Daoy (cell line): ENCODE results near the gene DAAM2. TPM values are rescaled to one million over a fixed set of nuclear protein-coding genes. Genes with fewer than 3 reads are reported as not detected.
A peak's percentile ranks its signal among the peaks of the same experiment; 100 is the strongest.

ENCODE experiments used
- DNase-seq: peaks from one replicate; pipeline ENCODE4 v3.0.0-alpha.2; 2015; ENCODE audit warnings: low read depth
- total RNA-seq: library from RNA; depleted of rRNA; stranded (reverse); fragments of >200 nt; shearing (Covaris generic); gene quantifications from 2 replicates; pipeline ENCODE4 v1.2.3, GENCODE V29; 2014; rRNA removed

Gene DAAM2
- 2.1 and 5.2 TPM in 2 replicates for total RNA-seq

DNA sequence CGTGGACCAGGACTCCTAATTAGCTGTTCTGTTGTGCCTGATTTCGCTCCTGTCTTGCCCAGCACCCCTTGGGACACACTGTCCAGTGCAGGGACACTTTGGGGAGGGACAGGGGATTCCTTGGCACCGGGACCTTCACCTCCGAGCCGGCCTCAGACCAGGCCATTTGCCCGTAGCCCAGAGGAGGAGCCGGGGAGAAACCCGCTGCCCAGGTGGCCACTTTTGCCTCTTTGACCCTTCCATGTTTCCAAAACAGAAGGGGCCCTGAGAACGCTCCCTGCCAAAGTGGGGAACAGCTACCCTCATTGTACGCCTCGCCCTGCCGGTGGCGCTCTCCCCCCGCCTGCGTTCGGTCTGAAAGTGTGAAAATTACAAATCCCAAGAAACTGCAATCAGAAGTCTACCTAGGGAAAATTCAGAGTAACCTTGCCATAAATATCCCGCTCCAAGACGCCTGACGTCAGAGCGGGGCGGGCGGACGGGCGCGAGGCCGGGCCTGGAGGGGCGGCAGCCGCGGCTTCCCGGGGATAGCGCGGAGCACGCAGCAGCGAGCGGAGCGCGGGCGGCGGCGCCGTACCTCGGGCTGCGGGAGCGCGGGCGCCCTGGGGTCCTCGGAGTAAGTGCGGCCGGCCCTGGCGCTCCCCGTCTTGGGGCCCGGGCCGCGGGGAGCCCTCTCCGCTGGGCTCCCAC is at the start of gene DAAM2:
Gene DAAM2, plus strand, starts transcription at position 527 of the 690 bp plus-strand sequence. CDS start 63,927 bp downstream, outside the sequence.
- DNase-seq: peak; percentile 76

- DNase-seq: no peak
These were observed 45.4 kb upstream of the DAAM2 start for GRCh38 chr6:39746795-39747194.

GRCh38 chr6:39752835-39753724 is 39.1 kb upstream of the DAAM2 start:
- peak; percentile 9 for DNase-seq

- no peak for DNase-seq
These were observed 38.5 kb upstream of the DAAM2 start for GRCh38 chr6:39753725-39754045.

GRCh38 chr6:39754514-39755115 is 37.6 kb upstream of the DAAM2 start:
- peak; percentile 28 for DNase-seq

DNA sequence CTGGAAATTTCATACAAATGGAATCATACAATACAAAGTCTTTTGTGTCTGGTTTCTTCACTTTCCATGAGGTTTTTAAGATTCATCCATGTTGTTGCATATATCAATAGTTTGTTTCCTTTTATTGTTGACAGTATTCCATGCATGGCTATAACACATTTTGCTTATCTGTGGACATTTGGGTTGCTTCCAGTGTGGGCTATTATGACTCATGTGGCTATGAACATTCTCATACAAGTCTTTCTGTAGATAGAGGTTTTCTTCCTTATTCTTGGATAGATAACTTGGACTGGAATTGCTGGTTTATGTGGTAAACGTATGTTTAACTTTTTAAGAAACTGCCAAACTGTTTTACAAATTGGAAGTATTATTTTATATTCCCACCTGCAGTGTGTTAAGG is 36.9 kb upstream of the DAAM2 start:
- peak; percentile 45 for DNase-seq

GRCh38 chr6:39756582-39756981 is 35.6 kb upstream of the DAAM2 start:
- no peak for DNase-seq

DNA sequence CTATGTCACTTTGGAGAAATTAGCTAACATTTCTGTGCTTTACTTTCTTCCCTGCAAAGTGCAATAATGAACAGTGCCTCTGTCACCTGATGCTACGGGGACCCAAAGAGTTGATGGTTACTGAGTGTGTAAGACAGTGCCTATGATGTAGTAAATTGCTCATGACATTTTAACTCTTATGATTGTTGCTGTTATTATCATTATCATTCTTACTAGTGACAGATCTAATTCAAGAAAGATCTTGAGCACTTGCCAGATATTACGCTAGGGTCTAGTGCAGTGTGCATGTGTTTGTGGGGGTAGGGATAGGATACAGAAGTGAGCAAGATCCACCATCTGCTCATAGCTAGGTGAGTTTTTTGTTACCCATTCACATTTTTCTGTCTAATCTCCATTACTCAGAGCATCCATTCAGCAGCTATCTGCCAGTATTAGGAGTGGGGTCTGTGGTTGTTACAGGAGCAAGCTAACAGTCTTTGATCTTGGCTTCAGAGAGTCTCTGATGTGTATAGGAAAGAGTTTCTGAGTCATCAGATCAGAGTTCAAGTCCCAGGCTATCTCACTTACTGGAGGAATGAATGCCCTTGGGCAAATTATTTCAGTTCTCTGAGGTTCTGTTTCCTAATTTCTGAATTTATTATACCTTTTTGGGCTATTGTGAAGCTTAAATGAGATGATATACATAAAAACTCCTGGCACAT is 33.1 kb upstream of the DAAM2 start:
- DNase-seq: no peak

DNA sequence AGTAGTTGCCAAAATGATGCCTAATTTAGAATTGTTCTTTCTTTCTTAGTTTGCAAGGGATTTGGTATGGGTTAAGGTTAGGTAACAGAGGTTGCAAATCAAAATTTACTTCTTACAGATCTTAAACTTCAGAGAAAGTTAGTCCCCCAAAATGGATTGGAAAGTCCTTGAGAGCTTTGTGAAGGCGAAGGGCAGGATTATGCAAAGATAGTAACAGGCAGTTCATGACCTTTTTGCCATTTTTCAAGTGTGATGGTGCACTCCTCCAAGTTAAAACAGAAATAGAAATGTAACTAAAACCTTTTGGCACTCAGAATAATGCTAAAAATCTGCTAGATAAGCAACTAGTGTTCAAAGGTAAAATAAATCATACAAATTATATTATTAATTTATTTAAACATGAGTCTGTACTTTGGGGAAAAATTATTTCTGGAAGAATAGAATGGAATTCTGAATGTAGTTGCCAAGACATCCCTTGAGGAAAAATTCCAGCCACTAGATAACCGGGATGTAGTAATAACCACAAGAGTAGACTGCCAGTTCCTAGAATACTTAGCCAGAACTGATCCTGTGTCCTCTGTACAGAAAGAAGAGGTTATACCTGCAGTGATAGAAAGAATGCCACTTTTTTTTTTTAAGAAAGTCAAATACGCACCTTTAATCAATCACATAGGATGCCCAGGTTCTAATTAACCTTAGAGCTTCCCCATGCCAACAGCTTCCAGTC is 31.8 kb upstream of the DAAM2 start:
- DNase-seq: no peak

GRCh38 chr6:39765508-39766065 is 26.6 kb upstream of the DAAM2 start:
- no peak for DNase-seq

GRCh38 chr6:39769012-39769411 is 23.2 kb upstream of the DAAM2 start:
- DNase-seq: no peak

- no peak for DNase-seq
These were observed 21.7 kb upstream of the DAAM2 start for GRCh38 chr6:39770446-39770845.

DNA sequence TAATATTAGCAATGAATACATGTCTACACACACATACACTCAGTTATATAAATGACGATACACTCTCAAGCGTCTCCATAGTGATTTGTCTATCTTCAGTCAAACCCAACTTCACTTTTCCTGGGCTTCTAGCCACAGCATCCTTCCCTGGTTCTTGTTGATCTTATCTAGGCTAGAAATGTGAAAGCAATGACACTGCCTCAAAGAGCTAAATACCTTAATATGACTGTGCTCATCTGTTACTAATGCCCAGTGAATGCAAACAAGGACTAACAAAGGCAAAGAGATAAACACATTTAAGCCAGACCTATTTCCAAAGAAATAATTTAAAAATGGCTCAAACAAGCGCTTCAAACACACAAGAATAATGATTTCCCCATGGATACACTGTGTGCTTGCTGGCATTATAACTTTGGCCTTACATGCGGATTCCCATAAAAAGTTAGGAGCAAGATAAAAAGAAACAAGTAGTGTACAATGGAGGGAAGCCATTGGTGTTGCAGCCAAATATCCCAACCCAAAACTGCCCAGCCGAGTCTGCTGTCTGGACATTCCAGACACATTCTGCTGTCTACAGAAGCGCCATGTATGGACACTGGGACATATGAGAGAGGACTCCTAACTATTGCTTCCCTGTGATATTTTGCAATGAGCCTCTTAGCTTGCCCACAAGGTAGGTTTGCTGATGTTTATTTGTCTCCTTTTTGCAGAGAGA is 19.5 kb upstream of the DAAM2 start:
- DNase-seq: no peak

DNA sequence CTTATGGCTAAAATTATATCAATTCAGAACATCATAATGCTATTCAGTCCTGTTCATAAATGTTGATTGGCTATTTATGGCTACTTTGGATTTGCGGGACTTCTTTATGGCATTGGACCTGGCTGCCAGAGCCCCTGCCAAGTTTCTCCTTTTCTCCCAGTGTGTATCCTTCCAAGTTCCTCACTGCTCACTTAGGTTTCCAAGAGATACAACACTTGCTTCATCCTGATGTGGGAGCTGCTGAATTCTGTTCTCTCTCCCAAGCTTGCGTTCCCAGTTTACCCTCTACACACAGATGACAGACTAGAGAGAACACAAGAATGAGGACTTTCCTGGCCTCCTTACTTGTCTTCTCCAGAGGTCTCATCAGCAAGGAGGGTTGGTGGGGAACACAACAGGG is 18.4 kb upstream of the DAAM2 start:
- no peak for DNase-seq

DNA sequence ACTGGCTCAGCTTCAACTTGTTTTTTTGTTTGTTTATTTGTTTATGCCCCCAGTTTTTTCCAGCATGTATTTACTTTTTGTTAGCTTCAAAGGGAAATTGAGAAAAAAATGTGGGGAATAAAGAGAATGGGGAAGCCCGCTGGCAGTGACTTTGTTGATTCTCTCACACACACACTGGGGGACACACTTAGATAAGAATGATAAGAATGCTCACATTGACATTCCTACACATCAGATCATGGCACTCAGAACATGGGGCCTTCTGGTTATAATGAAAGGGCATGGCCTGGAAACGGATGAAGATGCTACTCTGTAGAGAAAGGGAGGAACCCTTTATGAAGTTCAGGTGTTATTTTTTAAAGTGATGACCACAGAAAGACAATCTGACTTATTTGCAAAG is 15.6 kb upstream of the DAAM2 start:
- DNase-seq: no peak

GRCh38 chr6:39777218-39777617 is 15.0 kb upstream of the DAAM2 start:
- DNase-seq: no peak

DNA sequence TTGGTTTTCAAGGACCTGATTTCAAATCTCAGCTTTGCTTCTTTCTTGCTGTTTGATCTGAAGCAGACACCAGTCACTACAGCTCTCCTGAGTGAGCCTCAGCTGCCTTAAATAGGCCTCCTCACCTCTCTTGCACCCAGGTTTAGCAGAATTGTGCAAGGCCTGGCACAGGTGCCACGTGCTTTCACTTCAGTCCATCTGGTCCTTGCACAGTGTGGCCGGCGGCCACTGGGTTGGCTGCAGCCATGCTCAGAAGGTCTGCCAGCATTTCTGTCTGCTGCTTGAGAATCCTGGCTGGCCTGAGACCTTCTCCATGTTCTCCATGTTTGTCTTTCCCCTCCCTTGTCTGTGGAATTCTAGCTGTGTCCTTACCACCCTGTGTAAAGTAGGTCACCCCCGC is 14.5 kb upstream of the DAAM2 start:
- no peak for DNase-seq

DNA sequence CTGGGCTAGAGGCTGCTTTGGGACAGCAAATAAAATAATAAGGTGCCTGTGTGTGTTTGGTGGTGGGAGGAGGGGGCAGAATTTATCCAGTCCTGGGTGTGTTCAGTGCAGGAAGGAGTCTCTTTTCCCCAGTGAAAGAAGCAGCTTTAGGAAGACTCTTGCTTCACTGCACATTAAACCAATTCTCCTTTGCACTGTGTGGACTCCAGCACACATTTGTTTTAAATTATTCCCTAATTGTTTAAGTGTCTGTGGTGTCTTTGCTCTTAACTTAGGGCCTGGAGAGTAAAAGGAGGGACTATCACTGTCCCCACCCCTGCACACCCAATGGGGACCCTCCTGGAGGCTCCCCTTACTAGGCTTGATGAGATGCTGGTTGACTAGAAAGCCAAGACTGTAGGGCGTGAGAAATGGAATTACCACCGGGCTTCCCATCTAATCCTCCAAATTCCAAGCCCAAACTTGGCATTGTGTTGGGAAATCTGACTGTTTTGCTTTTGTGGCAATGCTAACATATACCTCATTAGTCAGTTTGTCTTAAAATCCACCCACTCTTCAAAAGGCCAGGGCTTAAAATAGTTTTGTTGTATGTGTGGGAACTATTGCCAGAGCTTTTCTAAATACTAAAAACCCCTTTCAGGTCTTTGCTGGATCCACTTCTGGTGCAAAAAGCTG is 13.5 kb upstream of the DAAM2 start:
- DNase-seq: no peak

- DNase-seq: no peak
These were observed 6.9 kb upstream of the DAAM2 start for GRCh38 chr6:39785281-39785680.

DNA sequence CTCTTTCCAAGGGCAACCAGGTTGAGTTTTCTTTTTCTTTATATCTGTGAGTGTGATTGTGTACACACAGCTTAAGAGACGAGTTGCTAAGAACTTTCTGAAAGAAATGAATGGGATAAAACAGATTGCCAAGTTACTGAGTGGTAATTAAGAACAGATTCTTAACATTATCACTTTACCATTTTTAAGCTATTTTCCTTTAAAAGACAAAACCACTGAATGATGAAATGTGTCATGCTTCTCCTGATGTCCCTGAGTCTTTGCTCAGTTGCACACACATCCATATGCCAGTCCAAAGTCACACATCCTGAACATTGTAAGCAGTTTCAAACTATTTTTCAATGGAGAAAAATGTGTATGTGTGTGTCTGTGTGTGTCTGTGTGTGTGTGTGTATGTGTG is 5.5 kb upstream of the DAAM2 start:
- no peak for DNase-seq
